Measurements from ENCODE around the gene EGFR. TPM values are rescaled to one million over a fixed set of nuclear protein-coding genes. Genes with fewer than 3 reads are reported as not detected.

EGFR gene
- total RNA-seq, 1 experiment from 2014 or later, result 50.0 TPM

GRCh38 chr7:55244006-55244745 is 225.4 kb downstream of the EGFR start:
- ChIA-PET POLR2A (ENCODE audit: unreplicated experiment) (no interaction called here), CTCF (no interaction called here)
- Histone ChIP-seq H4K20me1 (ENCODE audit: low read length) (no peaks in the 10 kb centered on the region), H3K27me3 (ENCODE audit: low read length) (no peaks in the 10 kb centered on the region), H3K4me3 (ENCODE audit: low read length) (no peak overlapping the region), H3K9me2 (replicated peaks; ENCODE audit: low read length) (no peaks in the 10 kb centered on the region), H3K9me3 (ENCODE audit: low read length) (no peaks in the 10 kb centered on the region), H3K27ac (ENCODE audit: low read length) (no peak overlapping the region), H3K9ac (ENCODE audit: low read length) (no peak overlapping the region), H3K4me2 (ENCODE audit: low read length) (no peak overlapping the region), H3F3A (ENCODE audit: low read length, unreplicated experiment) (no peaks in the 10 kb centered on the region), H3K4me1 (ENCODE audit: insufficient read depth, low read length) (peaks cover 26% of the 10 kb centered on the region), H2AFZ (ENCODE audit: low read length) (no peak overlapping the region), H3K79me2 (ENCODE audit: low read length) (no peaks in the 10 kb centered on the region), H3K36me3 (ENCODE audit: low read depth, low read length) (no peaks in the 10 kb centered on the region)
- DNase-seq (no peak), ATAC-seq (no peak)
- TF ChIP-seq EZH2phosphoT487 (IDR thresholded peaks at IDR 0.05; ENCODE audit: borderline replicate concordance, low read length), result no peak
- TF ChIP-seq CTCF (conservative IDR thresholded peaks at IDR 0.05; ENCODE audit: low read depth, low read length), result no peak
- no peak for TF ChIP-seq EZH2 (IDR thresholded peaks at IDR 0.05; ENCODE audit: low read length, unreplicated experiment)
- BruUV-seq (replicated peaks), result no TSS peak
- intact Hi-C loops (cut with micrococcal nuclease), result no loop called here

GRCh38 chr7:55245271-55245723 is 226.5 kb downstream of the EGFR start:
- Histone ChIP-seq H3K79me2 (ENCODE audit: low read length) (no peaks in the 10 kb centered on the region), H3K4me2 (ENCODE audit: low read length) (no peak overlapping the region), H4K20me1 (ENCODE audit: low read length) (no peaks in the 10 kb centered on the region), H3K36me3 (ENCODE audit: low read depth, low read length) (no peaks in the 10 kb centered on the region), H3K4me1 (ENCODE audit: insufficient read depth, low read length) (peaks cover 26% of the 10 kb centered on the region), H3K4me3 (ENCODE audit: low read length) (no peak overlapping the region), H3F3A (ENCODE audit: low read length, unreplicated experiment) (no peaks in the 10 kb centered on the region), H2AFZ (ENCODE audit: low read length) (no peak overlapping the region), H3K9me2 (replicated peaks; ENCODE audit: low read length) (no peaks in the 10 kb centered on the region), H3K9me3 (ENCODE audit: low read length) (no peaks in the 10 kb centered on the region), H3K9ac (ENCODE audit: low read length) (no peak overlapping the region), H3K27ac (ENCODE audit: low read length) (no peak overlapping the region), H3K27me3 (ENCODE audit: low read length) (no peaks in the 10 kb centered on the region)
- DNase-seq, result peak; percentile 49
- ATAC-seq, result peak; percentile 88
- TF ChIP-seq EZH2phosphoT487 (IDR thresholded peaks at IDR 0.05; ENCODE audit: borderline replicate concordance, low read length) (no peak), CTCF (conservative IDR thresholded peaks at IDR 0.05; ENCODE audit: low read depth, low read length) (no peak), EZH2 (IDR thresholded peaks at IDR 0.05; ENCODE audit: low read length, unreplicated experiment) (no peak)
- POLR2A ChIA-PET (ENCODE audit: unreplicated experiment), result no interaction called here
- intact Hi-C loops (cut with micrococcal nuclease), result no loop called here
- BruUV-seq (replicated peaks), result no TSS peak
- CTCF ChIA-PET, result interaction anchor here (0.6 to 1.1 kb wide), 2 partner anchors 11 to 416 kb away, joined by 3 to 8 read pairs; no protein-coding TSS in a partner anchor

- Histone ChIP-seq H2AFZ (ENCODE audit: low read length) (no peak overlapping the region), H3K36me3 (ENCODE audit: low read depth, low read length) (no peaks in the 10 kb centered on the region), H3K4me1 (ENCODE audit: insufficient read depth, low read length) (peaks cover 26% of the 10 kb centered on the region), H4K20me1 (ENCODE audit: low read length) (no peaks in the 10 kb centered on the region), H3K4me3 (ENCODE audit: low read length) (no peak overlapping the region), H3K4me2 (ENCODE audit: low read length) (no peak overlapping the region), H3F3A (ENCODE audit: low read length, unreplicated experiment) (no peaks in the 10 kb centered on the region), H3K79me2 (ENCODE audit: low read length) (no peaks in the 10 kb centered on the region), H3K9me3 (ENCODE audit: low read length) (no peaks in the 10 kb centered on the region), H3K27me3 (ENCODE audit: low read length) (no peaks in the 10 kb centered on the region), H3K27ac (ENCODE audit: low read length) (no peak overlapping the region), H3K9me2 (replicated peaks; ENCODE audit: low read length) (no peaks in the 10 kb centered on the region), H3K9ac (ENCODE audit: low read length) (no peak overlapping the region)
- ChIA-PET CTCF (no interaction called here), POLR2A (ENCODE audit: unreplicated experiment) (interaction anchor here (0.5 to 0.8 kb wide), 2 partner anchors 226 to 408 kb away, joined by 3 read pairs; no protein-coding TSS in a partner anchor)
- no peak for ATAC-seq
- intact Hi-C loops (cut with micrococcal nuclease), result no loop called here
- TF ChIP-seq CTCF (conservative IDR thresholded peaks at IDR 0.05; ENCODE audit: low read depth, low read length) (no peak), EZH2 (IDR thresholded peaks at IDR 0.05; ENCODE audit: low read length, unreplicated experiment) (no peak), EZH2phosphoT487 (IDR thresholded peaks at IDR 0.05; ENCODE audit: borderline replicate concordance, low read length) (no peak)
- peak; percentile 13 for DNase-seq
- BruUV-seq (replicated peaks), result no TSS peak
These were observed 227.4 kb downstream of the EGFR start for GRCh38 chr7:55246171-55246570.
